ENCODE data around the gene NSFL1C.

Gene NSFL1C

GRCh38 chr20:1484438-1485116, 17.9 kb upstream of the NSFL1C start:
- no peak for DNase-seq (ENCODE audit: low read depth)

- no peak for DNase-seq (ENCODE audit: low read depth)
Observed at GRCh38 chr20:1479831-1480595, 13.4 kb upstream of the NSFL1C start.

- no peak for DNase-seq (ENCODE audit: low read depth)
Observed at GRCh38 chr20:1478566-1478965, 11.9 kb upstream of the NSFL1C start.

- no peak for DNase-seq (ENCODE audit: low read depth)
Observed at GRCh38 chr20:1477896-1478490, 11.3 kb upstream of the NSFL1C start.

GRCh38 chr20:1474817-1475603, 8.4 kb upstream of the NSFL1C start:
- no peak for DNase-seq (ENCODE audit: low read depth)

- DNase-seq (ENCODE audit: low read depth) = no peak
Observed at GRCh38 chr20:1474325-1474724, 7.7 kb upstream of the NSFL1C start.

- DNase-seq (ENCODE audit: low read depth) = no peak
Observed at GRCh38 chr20:1473246-1474220, 6.9 kb upstream of the NSFL1C start.

- DNase-seq (ENCODE audit: low read depth) = no peak
Observed at GRCh38 chr20:1472556-1473245, 6.1 kb upstream of the NSFL1C start.

GRCh38 chr20:1471242-1471641, 4.6 kb upstream of the NSFL1C start:
- no peak for DNase-seq (ENCODE audit: low read depth)

GRCh38 chr20:1469925-1470571, 3.4 kb upstream of the NSFL1C start:
- DNase-seq (ENCODE audit: low read depth) = no peak

- no peak for DNase-seq (ENCODE audit: low read depth)
Observed at GRCh38 chr20:1469306-1469905, 2.8 kb upstream of the NSFL1C start.

GRCh38 chr20:1468117-1468624, 1.5 kb upstream of the NSFL1C start:
- no peak for DNase-seq (ENCODE audit: low read depth)

GRCh38 chr20:1467355-1468116, 887 bp upstream of the NSFL1C start:
- no peak for DNase-seq (ENCODE audit: low read depth)

GRCh38 chr20:1467082-1467354, 369 bp upstream of the NSFL1C start:
- no peak for DNase-seq (ENCODE audit: low read depth)

GRCh38 chr20:1465470-1466210, 1.0 kb downstream of the NSFL1C start:
- DNase-seq (ENCODE audit: low read depth) = no peak

- DNase-seq (ENCODE audit: low read depth) = no peak
Observed at GRCh38 chr20:1463971-1464570, 2.6 kb downstream of the NSFL1C start.

- DNase-seq (ENCODE audit: low read depth) = no peak
Observed at GRCh38 chr20:1462834-1463233, 3.8 kb downstream of the NSFL1C start.

- no peak for DNase-seq (ENCODE audit: low read depth)
Observed at GRCh38 chr20:1462001-1462400, 4.6 kb downstream of the NSFL1C start.

Measured in activated T-helper 9 cell treated with anti-CD3 and anti-CD28 coated beads, Interleukin-2, amount 50 U/mL, for 16 hours (primary cell).